Small intestine (tissue), 7 donors: ENCODE results near the gene APBB1IP. TPM values are rescaled to one million over a fixed set of nuclear protein-coding genes. Genes with fewer than 3 reads are reported as not detected.

Experiments used
- DNase-seq, 2 donors: peaks; one replicate each; pipeline versions ENCODE4 v3.0.0 to v3.0.0-alpha.2; 2013
- FAIRE-seq: peaks from 2 replicates; lab custom pipeline; 2012; peaks lifted over from hg19 to GRCh38; lab: Jason Lieb, UNC
- H3K27ac ChIP-seq, 3 donors: one replicate each; pipeline ENCODE4 v1.5.1; 2013; ENCODE audit warnings: low read length in 2 of 3, mild to moderate bottlenecking in 2 of 3, control low read depth in 1 of 3, inconsistent platforms in 1 of 3, low read depth in 1 of 3, moderate library complexity in 1 of 3
- H3K27me3 ChIP-seq, 3 donors: one replicate each; pipeline ENCODE4 v1.6.1; 2013; ENCODE audit warnings: low read length in 3 of 3, inconsistent platforms in 1 of 3; ENCODE audit not compliant: control insufficient read depth in 3 of 3, insufficient read depth in 3 of 3
- H3K36me3 ChIP-seq, 3 donors: one replicate each; pipeline ENCODE4 v1.6.1; 2013; ENCODE audit warnings: low read length in 3 of 3, inconsistent platforms in 1 of 3, low read depth in 1 of 3, mild to moderate bottlenecking in 1 of 3, moderate library complexity in 1 of 3; ENCODE audit not compliant: control insufficient read depth in 3 of 3, insufficient read depth in 2 of 3
- H3K4me1 ChIP-seq, 3 donors: one replicate each; pipeline ENCODE4 v1.6.1; 2013; ENCODE audit warnings: low read length in 2 of 3, inconsistent platforms in 1 of 3, low read depth in 1 of 3, mild to moderate bottlenecking in 1 of 3, moderate library complexity in 1 of 3; ENCODE audit not compliant: control insufficient read depth in 3 of 3, insufficient read depth in 2 of 3
- H3K4me3 ChIP-seq, 3 donors: one replicate each; pipeline ENCODE4 v1.5.1; 2013; ENCODE audit warnings: low read length in 3 of 3, control low read depth in 1 of 3, inconsistent platforms in 1 of 3, low read depth in 1 of 3, mild to moderate bottlenecking in 1 of 3, moderate library complexity in 1 of 3
- H3K9me3 ChIP-seq, 2 donors: one replicate each; pipeline ENCODE4 v1.6.1; 2013; ENCODE audit warnings: low read depth in 1 of 2, low read length in 1 of 2; ENCODE audit not compliant: control insufficient read depth in 2 of 2, insufficient read depth in 1 of 2
- WGBS, 3 donors: extraction: QIAGEN DNeasy Blood & Tissue Kit; methylation state at CpG; one replicate each; pipeline ENCODE4 v1.1.7; 2013; 5-methylcytosine and 5-hydroxymethylcytosine counted together
- polyA plus RNA-seq, 4 donors: library from polyadenylated mRNA; stranded (reverse) in 3 of 4; unstranded in 1 of 4; fragments of 200-250 nt in 3 of 4; fragments of 120-200 nt in 1 of 4; gene quantifications; one replicate each; pipeline versions ENCODE4 v1.2.1 to v1.2.3, GENCODE V29; 2013
- donor health status: healthy with polysubstance abuse.
- donor health status: control.
- donor health status: control.
- donor health status: Bipolar disorder and iron deficiency.
- donor health status: healthy.

The APBB1IP gene
- polyA plus RNA-seq, 4 donors, result 1.1 to 4.6 (median 2.9) TPM

DNA sequence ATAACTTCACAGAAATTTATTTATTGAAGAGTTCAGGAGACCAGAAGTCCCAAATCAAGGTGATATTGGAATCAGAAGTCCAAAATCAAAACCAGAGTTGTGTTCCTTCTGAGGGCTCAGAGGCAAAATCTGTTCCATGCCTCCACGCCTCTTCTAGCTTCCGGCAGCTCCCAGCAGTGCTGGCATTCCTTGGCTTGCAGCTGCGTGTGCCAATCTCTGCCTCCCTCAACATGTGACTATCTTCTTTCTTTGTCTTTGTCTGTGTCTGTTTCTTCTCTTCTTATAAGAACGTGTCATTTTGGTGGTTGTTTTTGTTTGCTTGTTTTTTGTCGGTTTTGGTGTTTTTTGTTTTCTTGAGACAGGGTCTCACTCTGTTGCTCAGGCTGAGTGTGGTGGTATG lies 116.1 kb downstream of the APBB1IP start:
- H3K4me1 ChIP-seq, result peaks cover 0 to 13% (median 2%) of the 10 kb centered on the region in 3 donors
- no peak for DNase-seq
- no peak overlapping the region for H3K4me3 ChIP-seq
- H3K36me3 ChIP-seq, result no peaks in the 10 kb centered on the region
- peaks cover 0 to 8% of the 10 kb centered on the region in 2 donors for H3K9me3 ChIP-seq
- FAIRE-seq, result no peak
- no peak overlapping the region for H3K27ac ChIP-seq
- 86 to 91% (median 89%) methylated on average over 5 of the region's 5 CpGs for WGBS, 3 donors
- H3K27me3 ChIP-seq, result peaks cover 0 to 3% (median 0%) of the 10 kb centered on the region in 3 donors

DNA sequence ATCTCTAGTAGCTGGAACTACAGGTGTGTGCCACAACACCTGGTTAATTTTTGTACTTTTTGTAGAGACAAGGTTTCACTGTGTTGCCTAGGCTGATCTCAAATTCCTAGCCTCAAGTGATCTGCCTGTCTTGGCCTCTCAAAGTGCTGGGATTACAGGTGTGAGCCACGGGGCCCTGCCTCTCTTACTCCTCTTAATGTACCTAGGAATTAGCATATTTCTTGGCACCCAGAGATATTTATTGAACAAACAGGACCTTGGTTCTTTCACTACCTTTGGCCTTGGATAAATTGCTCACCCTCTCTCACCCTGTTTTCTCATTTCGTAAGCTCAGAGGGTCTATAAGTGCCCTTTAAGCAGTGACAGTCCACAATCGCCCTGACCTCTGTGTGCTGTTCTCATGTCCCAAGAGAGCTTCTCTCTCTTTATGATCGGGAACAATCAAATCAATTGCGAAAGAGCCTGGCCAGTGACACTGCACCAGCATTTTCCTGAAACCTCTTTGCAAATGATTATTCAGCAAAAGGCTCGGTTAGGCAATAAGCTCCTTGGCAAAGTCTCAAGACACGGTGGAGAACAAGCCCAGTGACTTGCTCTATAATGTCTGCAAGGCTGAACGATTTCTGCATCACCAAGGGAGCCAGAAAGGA lies 117.7 kb downstream of the APBB1IP start:
- 12 to 36% (median 20%) methylated on average over 8 of the region's 8 CpGs for WGBS, 3 donors
- FAIRE-seq, result no peak
- peaks cover 0 to 13% (median 2%) of the 10 kb centered on the region in 3 donors for H3K4me1 ChIP-seq
- peak; percentile 87 for DNase-seq
- peaks cover 0 to 6% of the 10 kb centered on the region in 2 donors for H3K9me3 ChIP-seq
- no peaks in the 10 kb centered on the region for H3K36me3 ChIP-seq
- H3K4me3 ChIP-seq, result no peak overlapping the region
- peaks cover 0 to 3% (median 0%) of the 10 kb centered on the region in 3 donors for H3K27me3 ChIP-seq
- H3K27ac ChIP-seq, result peak overlapping the region in 2 of 3 donors; percentile 21 to 35

DNA sequence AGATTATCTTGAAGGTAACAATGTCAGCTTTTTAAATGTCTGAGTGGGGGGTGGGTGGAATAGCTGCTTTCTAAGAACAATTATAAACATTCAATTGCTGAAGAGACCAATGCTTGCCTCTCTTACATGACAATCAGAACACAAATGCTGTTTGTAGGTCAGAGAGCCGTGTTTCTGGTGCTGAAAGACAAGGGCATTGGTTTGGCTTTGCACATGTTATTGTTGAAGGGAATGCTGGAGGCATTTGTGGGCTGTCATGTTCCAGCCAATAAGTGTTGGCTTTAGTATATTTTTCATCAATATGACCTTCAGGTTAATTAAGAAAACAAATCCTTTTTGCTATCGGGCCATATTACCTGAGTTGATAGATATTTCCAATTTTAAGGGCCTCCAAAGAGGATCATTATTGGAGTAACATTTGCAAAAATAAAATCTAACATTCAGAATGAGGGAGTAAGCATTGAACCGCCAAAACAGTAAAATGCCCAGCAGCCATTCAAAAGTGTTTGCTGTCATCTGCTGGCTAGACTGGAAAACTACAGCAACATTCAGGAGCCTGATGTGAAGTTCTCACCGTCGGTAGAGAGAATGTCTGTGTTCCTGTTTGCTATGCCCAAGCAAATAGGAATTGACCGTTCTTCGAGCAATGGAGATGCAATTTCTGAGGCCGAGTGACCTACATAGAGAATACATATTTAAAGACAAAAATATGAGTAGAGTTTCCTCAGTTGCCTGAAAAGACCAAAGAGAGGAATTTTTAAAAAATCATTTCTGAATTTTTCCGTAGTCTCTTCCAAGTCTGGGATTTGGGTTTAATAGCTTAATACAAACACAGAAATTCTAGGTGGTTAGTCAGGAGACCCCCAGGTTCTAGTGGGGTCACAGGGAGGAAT lies 118.9 kb downstream of the APBB1IP start:
- no peak for FAIRE-seq
- Histone ChIP-seq H3K4me3 (no peak overlapping the region), H3K27ac (no peak overlapping the region), H3K27me3 (peaks cover 0 to 3% (median 0%) of the 10 kb centered on the region in 3 donors), H3K9me3 (no peaks in the 10 kb centered on the region), H3K36me3 (no peaks in the 10 kb centered on the region), H3K4me1 (peaks cover 0 to 13% (median 2%) of the 10 kb centered on the region in 3 donors)
- WGBS, 3 donors, result 21 to 37% (median 22%) methylated on average over 9 of the region's 9 CpGs
- peak; percentile 49 to 60 for DNase-seq

DNA sequence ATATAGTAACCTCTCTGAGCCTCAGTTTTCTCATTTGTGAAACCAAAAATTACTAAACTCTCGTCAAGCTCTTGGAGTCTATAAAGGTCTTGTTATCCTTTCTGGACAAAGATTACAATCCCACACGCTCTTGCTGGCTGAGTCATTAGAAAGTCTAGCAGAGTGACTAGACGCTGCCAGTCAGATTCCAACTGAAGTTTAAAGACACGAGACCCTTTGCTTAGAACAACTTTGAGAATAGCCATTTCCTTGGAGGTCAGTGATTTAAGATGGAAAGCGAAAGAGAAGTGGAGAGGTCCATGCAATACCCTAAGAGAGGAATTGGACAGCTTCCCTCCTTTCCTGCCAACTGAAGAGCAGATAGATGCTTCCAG lies 119.5 kb downstream of the APBB1IP start:
- DNase-seq (peak in 1 of 2 donors; percentile 11), FAIRE-seq (no peak)
- H3K27ac ChIP-seq, result no peak overlapping the region
- no peaks in the 10 kb centered on the region for H3K36me3 ChIP-seq
- peaks cover 0 to 13% (median 2%) of the 10 kb centered on the region in 3 donors for H3K4me1 ChIP-seq
- H3K9me3 ChIP-seq, result no peaks in the 10 kb centered on the region
- no peak overlapping the region for H3K4me3 ChIP-seq
- peaks cover 0 to 3% (median 0%) of the 10 kb centered on the region in 3 donors for H3K27me3 ChIP-seq
- WGBS, 3 donors, result 26 to 53% (median 37%) methylated on average over 5 of the region's 5 CpGs

DNA sequence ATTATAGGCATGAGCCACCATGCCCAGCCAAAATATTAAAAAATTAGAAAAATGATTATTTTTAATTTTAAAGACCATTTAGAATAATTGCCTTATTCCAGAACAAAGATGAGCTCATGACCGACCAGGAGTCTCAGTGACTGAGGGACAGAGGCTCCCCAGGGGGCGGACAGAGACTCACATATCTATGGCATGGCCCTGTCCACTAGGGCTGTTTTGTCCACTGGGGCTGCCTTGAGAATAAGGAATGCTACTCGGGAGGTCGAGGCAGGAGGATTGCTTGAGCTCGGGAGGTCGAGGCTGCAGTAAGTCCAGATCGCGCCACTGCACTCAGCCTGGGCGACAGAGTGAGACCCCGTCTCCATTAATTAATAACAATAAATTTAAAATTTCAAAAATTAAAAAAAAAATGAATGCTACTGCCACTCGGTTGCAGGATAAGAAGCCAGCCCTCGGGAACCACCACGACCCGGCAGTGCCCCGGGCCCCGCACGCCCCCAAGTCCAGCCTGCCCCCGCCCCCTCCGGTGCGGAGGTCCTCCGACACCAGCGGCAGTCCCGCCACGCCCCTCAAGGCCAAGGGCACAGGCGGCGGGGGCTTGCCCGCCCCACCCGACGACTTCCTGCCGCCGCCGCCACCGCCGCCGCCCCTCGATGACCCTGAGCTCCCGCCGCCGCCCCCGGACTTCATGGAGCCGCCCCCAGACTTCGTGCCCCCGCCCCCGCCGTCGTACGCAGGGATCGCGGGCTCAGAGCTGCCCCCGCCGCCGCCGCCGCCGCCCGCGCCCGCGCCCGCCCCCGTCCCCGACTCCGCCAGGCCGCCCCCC lies 128.6 kb downstream of the APBB1IP start:
- H3K36me3 ChIP-seq, result no peaks in the 10 kb centered on the region
- DNase-seq (peak in 1 of 2 donors; percentile 44), FAIRE-seq (no peak)
- WGBS, 3 donors, result 14 to 43% (median 40%) methylated on average over 37 to 64 of the region's 64 CpGs
- peaks cover 0 to 4% (median 0%) of the 10 kb centered on the region in 3 donors for H3K4me1 ChIP-seq
- no peaks in the 10 kb centered on the region for H3K9me3 ChIP-seq
- H3K27me3 ChIP-seq, result peaks cover 0 to 17% (median 0%) of the 10 kb centered on the region in 3 donors
- peak overlapping the region in 2 of 3 donors; percentile 15 to 50 for H3K4me3 ChIP-seq
- H3K27ac ChIP-seq, result no peak overlapping the region

DNA sequence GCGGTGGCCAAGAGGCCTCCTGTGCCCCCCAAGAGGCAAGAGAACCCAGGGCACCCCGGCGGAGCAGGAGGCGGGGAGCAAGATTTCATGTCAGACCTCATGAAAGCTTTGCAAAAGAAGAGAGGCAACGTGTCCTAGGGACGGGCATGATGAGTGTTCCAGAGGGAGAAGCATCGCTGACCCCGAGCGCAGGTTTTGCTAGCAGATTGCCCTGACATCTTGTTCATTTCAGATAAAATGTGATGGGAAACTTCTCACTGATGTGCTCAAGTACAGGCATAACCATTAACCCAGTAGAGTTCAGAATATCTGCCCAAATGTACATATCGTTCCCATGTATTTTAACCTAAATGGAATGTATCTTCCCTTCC lies 129.2 kb downstream of the APBB1IP start:
- Histone ChIP-seq H3K27ac (no peak overlapping the region), H3K27me3 (peaks cover 0 to 17% (median 0%) of the 10 kb centered on the region in 3 donors), H3K4me3 (peak overlapping the region in 1 of 3 donors; percentile 50), H3K4me1 (peaks cover 0 to 4% (median 0%) of the 10 kb centered on the region in 3 donors), H3K9me3 (no peaks in the 10 kb centered on the region), H3K36me3 (no peaks in the 10 kb centered on the region)
- FAIRE-seq (no peak), DNase-seq (no peak)
- 13 to 46% (median 34%) methylated on average over 10 of the region's 10 CpGs for WGBS, 3 donors

DNA sequence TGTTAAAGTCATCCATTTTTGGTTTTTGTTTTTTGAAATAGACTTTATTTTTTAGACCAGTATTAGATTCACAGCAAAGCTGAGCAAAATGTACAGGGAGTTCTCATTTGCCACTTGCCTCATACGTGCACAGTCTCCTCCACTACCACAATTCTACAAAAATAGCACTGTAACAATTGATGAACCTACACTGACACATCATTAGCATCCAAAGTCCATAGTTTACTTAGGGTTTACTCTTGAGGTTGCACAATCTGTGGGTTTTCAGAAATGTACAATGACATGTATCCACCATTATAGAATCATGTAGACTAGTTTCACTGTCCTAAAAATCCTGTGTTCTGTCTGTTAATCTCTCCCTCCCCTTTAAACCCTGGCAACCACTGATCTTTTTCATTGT lies 133.5 kb downstream of the APBB1IP start:
- no peak for FAIRE-seq
- peaks cover 0 to 6% (median 0%) of the 10 kb centered on the region in 3 donors for H3K27me3 ChIP-seq
- H3K9me3 ChIP-seq, result peaks cover 0 to 6% of the 10 kb centered on the region in 2 donors
- WGBS, 3 donors, result 61 to 76% (median 64%) methylated on average over 1 of the region's 1 CpG
- H3K27ac ChIP-seq, result no peak overlapping the region
- H3K36me3 ChIP-seq, result no peaks in the 10 kb centered on the region
- H3K4me3 ChIP-seq, result no peak overlapping the region
- peak in 1 of 2 donors; percentile 71 for DNase-seq
- peaks cover 0 to 3% (median 0%) of the 10 kb centered on the region in 3 donors for H3K4me1 ChIP-seq

DNA sequence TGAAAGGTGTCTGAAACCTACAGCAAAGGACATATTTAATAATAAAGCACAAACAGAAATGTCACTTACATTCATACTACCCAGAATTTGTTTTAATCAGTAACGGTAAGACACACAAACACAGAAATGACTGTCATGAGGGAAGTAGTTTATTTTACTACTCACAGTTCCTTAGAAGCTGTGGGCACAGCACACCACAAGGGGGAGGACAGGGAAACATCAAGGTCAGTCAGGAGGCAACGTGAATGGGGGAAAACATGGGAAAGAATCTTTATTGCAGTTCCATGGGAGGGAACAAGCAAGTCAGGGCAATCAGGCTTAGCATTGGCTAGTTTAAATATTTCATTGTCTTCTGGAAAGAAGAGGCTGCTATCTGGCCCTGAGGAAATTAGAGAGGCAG lies 135.5 kb downstream of the APBB1IP start:
- no peaks in the 10 kb centered on the region for H3K4me1 ChIP-seq
- H3K27ac ChIP-seq, result no peak overlapping the region
- WGBS, 3 donors, result 25 to 41% (median 33%) methylated on average over 2 of the region's 2 CpGs
- H3K9me3 ChIP-seq, result peaks cover 0 to 6% of the 10 kb centered on the region in 2 donors
- FAIRE-seq (no peak), DNase-seq (peak in 1 of 2 donors; percentile 51)
- no peak overlapping the region for H3K4me3 ChIP-seq
- peaks cover 0 to under 1% (median 0%) of the 10 kb centered on the region in 3 donors for H3K27me3 ChIP-seq
- H3K36me3 ChIP-seq, result no peaks in the 10 kb centered on the region
